HepG2 (cell line): ENCODE measurements around the gene ABI3BP. TPM values are rescaled to one million over a fixed set of nuclear protein-coding genes. Genes with fewer than 3 reads are reported as not detected.

ENCODE experiments used
- ATAC-seq: fragments of 200-7000 bp; cut with Tn5 transposase; 3 replicates; pipeline ENCODE4 v1.9.1; 2020; ENCODE audit warnings: mild to moderate bottlenecking, moderate library complexity
- BruUV-seq: library from RNA; stranded (reverse); fragments of 400-500 nt; replicated peaks from 2 replicates; lab custom pipeline; 2021; lab: Mats Ljungman, UMichigan
- CTCF ChIA-PET: fragments of 300-600 bp; formaldehyde crosslinking; extraction: SDS; loops from one replicate; lab custom pipeline; 2021; ENCODE audit warnings: low total read pairs, inconsistent platforms, low intra/inter-chr PET ratio; lab: Yijun Ruan, JAX
- POLR2A ChIA-PET: fragments of 350-600 bp; sonication (Branson Sonifier 250); formaldehyde crosslinking; loops from one replicate; lab custom pipeline; 2020; ENCODE audit warnings: antibody characterized with exemption, inconsistent platforms; lab: Yijun Ruan, JAX
- DNase-seq: peaks from one replicate; pipeline ENCODE4 v3.0.0-alpha.2; 2015; ENCODE audit warnings: low spot score
- FAIRE-seq: peaks from 3 replicates; lab custom pipeline; 2011; peaks lifted over from hg19 to GRCh38; lab: Jason Lieb, UNC
- H2AFZ ChIP-seq: one replicate; pipeline ENCODE4 v1.6.1; 2011; ENCODE audit warnings: low read length, inconsistent platforms
- H3K27ac ChIP-seq: fragments of 300-600 bp; 3 replicates; pipeline ENCODE4 v1.8.0; 2011; ENCODE audit warnings: mixed run types, mild to moderate bottlenecking, mixed read lengths, low read length, inconsistent platforms; ENCODE audit not compliant: insufficient read depth; ENCODE audit errors: extremely low read length
- H3K27me3 ChIP-seq, 2 experiments: fragments of 200-600 bp in 1 of 2; 2 replicates in 1 of 2; 3 replicates in 1 of 2; pipeline versions ENCODE4 v1.6.0 to v1.8.0; 2011; ENCODE audit warnings: low read length in 2 of 2, mild to moderate bottlenecking in 2 of 2, moderate library complexity in 2 of 2, inconsistent platforms in 1 of 2; ENCODE audit not compliant: insufficient read depth in 2 of 2, control insufficient read depth in 1 of 2
- H3K36me3 ChIP-seq, 2 experiments: fragments of 200-600 bp in 1 of 2; replicated peaks in 1 of 2; 2 replicates in 1 of 2; 3 replicates in 1 of 2; pipeline versions ENCODE4 v1.5.1 to v1.8.0; 2011; ENCODE audit warnings: low read length in 2 of 2, inconsistent platforms in 1 of 2; ENCODE audit not compliant: insufficient read depth in 2 of 2, control insufficient read depth in 1 of 2
- H3K4me1 ChIP-seq: 2 replicates; pipeline ENCODE4 v1.5.1; 2012; ENCODE audit warnings: low read length, inconsistent platforms; ENCODE audit not compliant: insufficient read depth
- H3K4me2 ChIP-seq: 2 replicates; pipeline ENCODE4 v1.6.0; 2011; ENCODE audit warnings: low read depth, low read length, inconsistent platforms
- H3K4me3 ChIP-seq, 3 experiments: fragments of 200-600 bp in 1 of 3; sonication (generic), shearing (Covaris generic) in 1 of 3; replicated peaks in 1 of 3; 2 replicates each; pipeline ENCODE4 v1.5.1; 2011 to 2016; ENCODE audit warnings: low read length in 3 of 3, inconsistent platforms in 2 of 3, low read depth in 2 of 3, mild to moderate bottlenecking in 2 of 3, control low read depth in 1 of 3, mixed read lengths in 1 of 3; ENCODE audit not compliant: insufficient read depth in 1 of 3
- H3K79me2 ChIP-seq: one replicate; pipeline ENCODE4 v1.6.1; 2011; ENCODE audit warnings: low read length, inconsistent platforms; ENCODE audit not compliant: insufficient read depth
- H3K9ac ChIP-seq: 2 replicates; pipeline ENCODE4 v1.6.0; 2011; ENCODE audit warnings: mild to moderate bottlenecking, low read depth, low read length, inconsistent platforms; ENCODE audit not compliant: insufficient read depth
- H3K9me3 ChIP-seq: 2 replicates; pipeline ENCODE4 v1.5.1; 2012; ENCODE audit warnings: mild to moderate bottlenecking, low read length
- H4K20me1 ChIP-seq: 2 replicates; pipeline ENCODE4 v1.6.0; 2011; ENCODE audit warnings: inconsistent platforms, mild to moderate bottlenecking, low read length, moderate library complexity; ENCODE audit not compliant: insufficient read depth
- ARID5B ChIP-seq: IDR thresholded peaks from 2 replicates; pipeline ENCODE4 v1.4.0; 2020; ENCODE audit warnings: mild to moderate bottlenecking, missing genetic modification reagents
- HMGA1 ChIP-seq: sonication (generic); formaldehyde crosslinking; conservative IDR thresholded peaks from 2 replicates; pipeline ENCODE4 v1.4.0; 2020; ENCODE audit warnings: missing genetic modification reagents
- LRRFIP1 ChIP-seq: sonication (generic); formaldehyde crosslinking; conservative IDR thresholded peaks from 2 replicates; pipeline ENCODE4 v1.4.0; 2020; ENCODE audit warnings: missing genetic modification reagents
- PRPF4 ChIP-seq: fragments of 200-400 bp; formaldehyde crosslinking; IDR thresholded peaks from 2 replicates; pipeline ENCODE4 v1.6.1; 2016; ENCODE audit warnings: low read length, low read depth; ENCODE audit not compliant: poor library complexity, severe bottlenecking
- RBM22 ChIP-seq: fragments of 200-400 bp; formaldehyde crosslinking; optimal IDR thresholded peaks from 2 replicates; pipeline ENCODE3; 2017; ENCODE audit warnings: mild to moderate bottlenecking, low read length, moderate library complexity
- STAG1 ChIP-seq: sonication (generic); formaldehyde crosslinking; IDR thresholded peaks from 2 replicates; pipeline ENCODE4 v1.4.0; 2020; ENCODE audit warnings: missing genetic modification reagents
- TAF15 ChIP-seq: fragments of 200-400 bp; formaldehyde crosslinking; IDR thresholded peaks from one replicate; pipeline ENCODE4 v1.6.1; 2018; ENCODE audit warnings: mild to moderate bottlenecking, low read depth, low read length; ENCODE audit not compliant: poor library complexity, severe bottlenecking
- TFAP4 ChIP-seq: sonication (generic); IDR thresholded peaks from 2 replicates; pipeline ENCODE4 v1.6.1; 2016; ENCODE audit warnings: low read depth, borderline replicate concordance
- THAP7 ChIP-seq: sonication (generic); formaldehyde crosslinking; IDR thresholded peaks from 2 replicates; pipeline ENCODE4 v1.8.1; 2023; ENCODE audit warnings: mild to moderate bottlenecking, missing genetic modification reagents
- ZFP82 ChIP-seq: sonication (generic); formaldehyde crosslinking; IDR thresholded peaks from 2 replicates; pipeline ENCODE4 v1.5.1; 2020; ENCODE audit warnings: mild to moderate bottlenecking, missing genetic modification reagents, borderline replicate concordance
- ZNF597 ChIP-seq: sonication (generic); formaldehyde crosslinking; IDR thresholded peaks from 2 replicates; pipeline ENCODE4 v1.5.0; 2020; ENCODE audit warnings: missing genetic modification reagents
- ZNF605 ChIP-seq: sonication (generic); formaldehyde crosslinking; IDR thresholded peaks from 2 replicates; pipeline ENCODE4 v1.8.0; 2022; ENCODE audit warnings: mild to moderate bottlenecking, missing genetic modification reagents
- ZSCAN9 ChIP-seq: IDR thresholded peaks from 2 replicates; pipeline ENCODE4 v1.6.1; 2016; ENCODE audit warnings: borderline replicate concordance
- WGBS: methylation state at CpG from one replicate; pipeline ENCODE4 v1.1.6; 2017; ENCODE audit warnings: low lambda C conversion rate; 5-methylcytosine and 5-hydroxymethylcytosine counted together
- in situ Hi-C: cut with HindIII; loops from 2 replicates; pipeline ENCODE4 v1.10.0; 2017; ENCODE audit warnings: low pct_unique_long_range_greater_than_20kb; ENCODE audit not compliant: extremely low pct_ligation_motif_present
- intact Hi-C: fragments of 100-400 bp; cut with micrococcal nuclease; formaldehyde crosslinking; loops from one replicate; pipeline ENCODE4 v1.10.0; 2022; ENCODE audit not compliant: unreplicated experiment
- polyA plus RNA-seq, 8 experiments: library from polyadenylated mRNA; depleted of rRNA in 3 of 8; stranded (reverse) in 7 of 8; unstranded in 1 of 8; fragments of >200 nt; fragmentation: Illumina TruSeq in 4 of 8; extraction: Trizol in 4 of 8; gene quantifications; 2 replicates each; pipeline versions ENCODE4 v1.2.1 to v1.2.3, GENCODE V29; 2011 to 2016; ENCODE audit warnings: low read depth in 4 of 8, missing spikeins in 1 of 8, mixed read lengths in 1 of 8; ENCODE audit not compliant: insufficient read depth in 1 of 8
- total RNA-seq, 5 experiments: library from RNA; depleted of rRNA; stranded (reverse); fragments of >200 nt; fragmentation: Illumina TruSeq; extraction: Trizol; gene quantifications; 2 replicates each; pipeline ENCODE4 v1.2.3, GENCODE V29; 2016; ENCODE audit warnings: low read depth in 1 of 5

ABI3BP gene
- total and polyA plus RNA-seq, 2 of the 13 experiments (the other 11 are each of a cell fraction or from before 2014, with no cell fraction given), result not detected

- no peak for TF ChIP-seq HMGA1 (CRISPR knock-in tag)
- no peak for TF ChIP-seq ARID5B (CRISPR knock-in tag)
Measured at GRCh38 chr3:100882571-100882984, 110.6 kb downstream of the ABI3BP start (continued).

GRCh38 chr3:100880845-100881244 lies 112.4 kb downstream of the ABI3BP start:
- no peak for ATAC-seq
- Histone ChIP-seq H3K27ac (no peak overlapping the region), H3K4me1 (no peaks in the 10 kb centered on the region), H4K20me1 (no peaks in the 10 kb centered on the region), H3K9ac (no peak overlapping the region), H3K79me2 (no peaks in the 10 kb centered on the region), H3K4me3 (no peak overlapping the region), H2AFZ (no peak overlapping the region), H3K4me2 (no peak overlapping the region), H3K27me3 (no peaks in the 10 kb centered on the region; a peak in 1 of 5 replicates), H3K36me3 (no peaks in the 10 kb centered on the region), H3K9me3 (no peaks in the 10 kb centered on the region)
- ChIA-PET POLR2A (no interaction called here), CTCF (no interaction called here)
- no TSS peak for BruUV-seq
- intact Hi-C loops, result no loop called here
- WGBS, result 11% methylated on average over 1 of the region's 1 CpG
- no peak for FAIRE-seq
- DNase-seq, result no peak
- in situ Hi-C loops, result no loop called here
- TF ChIP-seq TAF15, result no peak
- no peak for TF ChIP-seq PRPF4
- TF ChIP-seq ZNF597 (CRISPR knock-in tag), result no peak
- no peak for TF ChIP-seq STAG1 (CRISPR knock-in tag)
- no peak for TF ChIP-seq ZNF605 (CRISPR knock-in tag)
- no peak for TF ChIP-seq TFAP4
- TF ChIP-seq THAP7 (CRISPR knock-in tag), result no peak
- TF ChIP-seq RBM22, result no peak
- TF ChIP-seq ZSCAN9 (CRISPR knock-in tag), result no peak
- no peak for TF ChIP-seq ZFP82 (CRISPR knock-in tag)
- no peak for TF ChIP-seq LRRFIP1
